ENCODE data around the gene NGRN. TPM values are rescaled to one million over a fixed set of nuclear protein-coding genes. Genes with fewer than 3 reads are reported as not detected.

Gene NGRN
- total RNA-seq, 3 donors from 2014 or later (not counting 1 experiment from before 2014, with no cell fraction given), result 33.4 to 43.5 (median 33.5) TPM

- intact Hi-C loops (cut with micrococcal nuclease), result loop anchor here (1.0 to 10.0 kb wide), 4 partner anchors 42 to 565 kb away; no protein-coding TSS in a partner anchor
- WGBS (ENCODE audit: insufficient coverage), result 23% methylated on average over 16 of the region's 17 CpGs
- no peak overlapping the region for H3K4me3 ChIP-seq (ENCODE audit: low read length)
- ATAC-seq (peak; percentile 96 to 100 (median 99)), DNase-seq (peak; percentile 55 to 88)
- peak overlapping the region; percentile 3 for H3K4me3 Mint-ChIP-seq
- no peaks in the 10 kb centered on the region for H3K36me3 ChIP-seq (ENCODE audit: control insufficient read depth, insufficient read depth, low read length)
- H3K27ac Mint-ChIP-seq, result peak overlapping the region in 1 of 2 donors; percentile 23
- H3K9me3 Mint-ChIP-seq, result no peaks in the 10 kb centered on the region
- peak; percentile 91 for TF ChIP-seq CTCF (IDR thresholded peaks at IDR 0.05)
- no peaks in the 10 kb centered on the region for H3K36me3 Mint-ChIP-seq
- peaks cover 0 to 3% of the 10 kb centered on the region in 2 donors for H3K27me3 Mint-ChIP-seq (ENCODE audit: low read depth in 2 of 2)
- H3K4me1 Mint-ChIP-seq, result peaks cover 8 to 9% of the 10 kb centered on the region in 2 donors
- peaks cover 4% of the 10 kb centered on the region for H3K4me1 ChIP-seq (ENCODE audit: control insufficient read depth, insufficient read depth, low read length)
- H3K9me3 ChIP-seq (ENCODE audit: control insufficient read depth, insufficient read depth, low read length), result no peaks in the 10 kb centered on the region
- no peaks in the 10 kb centered on the region for H3K27me3 ChIP-seq (ENCODE audit: control insufficient read depth, insufficient read depth, low read length)
- no peak overlapping the region for H3K27ac ChIP-seq (ENCODE audit: low read length)
Observed at GRCh38 chr15:90320062-90320884, 54.8 kb downstream of the NGRN start.

- no peak for TF ChIP-seq CTCF (IDR thresholded peaks at IDR 0.05)
- H3K27ac Mint-ChIP-seq, result no peak overlapping the region
- no peak overlapping the region for H3K4me3 Mint-ChIP-seq
- H3K4me1 ChIP-seq (ENCODE audit: control insufficient read depth, insufficient read depth, low read length), result peaks cover 4% of the 10 kb centered on the region
- H3K4me1 Mint-ChIP-seq, result peaks cover 8 to 9% of the 10 kb centered on the region in 2 donors
- H3K9me3 Mint-ChIP-seq, result no peaks in the 10 kb centered on the region
- intact Hi-C loops (cut with micrococcal nuclease), result loop anchor here (1.0 to 10.0 kb wide), 4 partner anchors 41 to 564 kb away; no protein-coding TSS in a partner anchor
- H3K36me3 ChIP-seq (ENCODE audit: control insufficient read depth, insufficient read depth, low read length), result no peaks in the 10 kb centered on the region
- no peak for ATAC-seq
- H3K9me3 ChIP-seq (ENCODE audit: control insufficient read depth, insufficient read depth, low read length), result no peaks in the 10 kb centered on the region
- no peak for DNase-seq
- H3K4me3 ChIP-seq (ENCODE audit: low read length), result no peak overlapping the region
- H3K27ac ChIP-seq (ENCODE audit: low read length), result no peak overlapping the region
- no peaks in the 10 kb centered on the region for H3K27me3 ChIP-seq (ENCODE audit: control insufficient read depth, insufficient read depth, low read length)
- no CpG with 5 or more reads among the region's 1 CpG for WGBS (ENCODE audit: insufficient coverage)
- H3K27me3 Mint-ChIP-seq (ENCODE audit: low read depth in 2 of 2), result peaks cover 0 to 3% of the 10 kb centered on the region in 2 donors
- H3K36me3 Mint-ChIP-seq, result no peaks in the 10 kb centered on the region
Observed at GRCh38 chr15:90320885-90321278, 55.4 kb downstream of the NGRN start.

Other genes starting within 250 kb of the NGRN start
- gene IDH2, start 163.2 kb upstream of the NGRN start, total RNA-seq, result 10 to 100 TPM; 72.3 to 91.5 (median 81.0) TPM
- gene SEMA4B, start 64.3 kb upstream of the NGRN start, total RNA-seq, result 10 to 100 TPM; 13.1 to 28.1 (median 25.0) TPM
- gene CIB1, start 31.7 kb upstream of the NGRN start, total RNA-seq, result 100 to 1,000 TPM; 136 to 209 (median 154) TPM
- gene GDPGP1, start 31.5 kb upstream of the NGRN start, total RNA-seq, result 10 to 100 TPM in 1 of 3 donors, 1 to 10 TPM in 2; 7.8 to 11.1 (median 9.5) TPM
- gene TTLL13, start 16.1 kb upstream of the NGRN start, total RNA-seq, result 1 to 10 TPM in 2 of 3 donors, under 1 TPM in 1; 0.18 to 2.2 (median 1.2) TPM
- under 1 TPM; 0.34 to 0.70 (median 0.47) TPM for gene ZNF774, start 86.6 kb downstream of the NGRN start, total RNA-seq
- gene IQGAP1, start 122.6 kb downstream of the NGRN start, total RNA-seq, result 100 to 1,000 TPM; 431 to 493 (median 446) TPM

Data from natural killer cell (primary cell).